SK-N-SH treated with all-trans-retinoic acid at 6 μM for 48 hours (cell line): ENCODE results near the gene NUP214.
A peak's percentile ranks its signal among the peaks of the same experiment; 100 is the strongest.

Experiments used
- ATAC-seq: fragments of 200-7000 bp; cut with Tn5 transposase; 3 replicates; pipeline ENCODE4 v1.9.1; 2020; ENCODE audit warnings: mild to moderate bottlenecking, moderate library complexity
- ARNTL ChIP-seq: fragments of 450-650 bp; formaldehyde crosslinking; IDR thresholded peaks from 2 replicates; pipeline ENCODE4 v1.5.0; 2020; ENCODE audit warnings: low read depth, mild to moderate bottlenecking, moderate library complexity, borderline replicate concordance
- BACH2 ChIP-seq: fragments of 250-450 bp; sonication (Bioruptor Pico); IDR thresholded peaks from 2 replicates; pipeline ENCODE4 v1.9.0; 2021; ENCODE audit warnings: mild to moderate bottlenecking, borderline replicate concordance
- CSDC2 ChIP-seq: fragments of 250-450 bp; sonication (Bioruptor Pico); IDR thresholded peaks from 2 replicates; pipeline ENCODE4 v1.5.0; 2020; ENCODE audit warnings: mild to moderate bottlenecking, moderate library complexity
- GLIS3 ChIP-seq: fragments of 250-450 bp; sonication (Bioruptor Pico); IDR thresholded peaks from 2 replicates; pipeline ENCODE4 v1.5.0; 2020; ENCODE audit warnings: mild to moderate bottlenecking, moderate library complexity
- ISL1 ChIP-seq: fragments of 250-450 bp; sonication (Bioruptor Pico); IDR thresholded peaks from 2 replicates; pipeline ENCODE4 v2.1.2; 2022; ENCODE audit warnings: mild to moderate bottlenecking, moderate library complexity
- TOX ChIP-seq: fragments of 250-450 bp; sonication (Bioruptor Pico); IDR thresholded peaks from 2 replicates; pipeline ENCODE4 v1.8.0; 2021; ENCODE audit warnings: mild to moderate bottlenecking, moderate library complexity, borderline replicate concordance
- ZC3H10 ChIP-seq: fragments of 250-450 bp; sonication (Bioruptor Pico); IDR thresholded peaks from 2 replicates; pipeline ENCODE4 v1.5.1; 2021; ENCODE audit warnings: mild to moderate bottlenecking, moderate library complexity
- ZFP3 ChIP-seq: fragments of 250-450 bp; sonication (Bioruptor Pico); IDR thresholded peaks from 2 replicates; pipeline ENCODE4 v1.5.0; 2020; ENCODE audit warnings: mild to moderate bottlenecking, moderate library complexity
- ZFP30 ChIP-seq: fragments of 450-650 bp; formaldehyde crosslinking; IDR thresholded peaks from 2 replicates; pipeline ENCODE4 v1.5.0; 2022; ENCODE audit warnings: mild to moderate bottlenecking, moderate library complexity
- ZNF565 ChIP-seq: fragments of 450-650 bp; formaldehyde crosslinking; conservative IDR thresholded peaks from 2 replicates; pipeline ENCODE4 v1.5.0; 2020; ENCODE audit warnings: low read depth, mild to moderate bottlenecking, moderate library complexity
- ZNF70 ChIP-seq: fragments of 450-650 bp; formaldehyde crosslinking; IDR thresholded peaks from 2 replicates; pipeline ENCODE4 v1.5.0; 2020; ENCODE audit warnings: mild to moderate bottlenecking, moderate library complexity
- ZNF8 ChIP-seq: fragments of 450-650 bp; formaldehyde crosslinking; IDR thresholded peaks from 2 replicates; pipeline ENCODE4 v1.5.0; 2020; ENCODE audit warnings: mild to moderate bottlenecking, moderate library complexity
- TF ChIP-seq, protein P1 (sequence below): fragments of 250-450 bp; sonication (Bioruptor Pico); IDR thresholded peaks from 2 replicates; pipeline ENCODE4 v1.5.1; 2021; ENCODE audit warnings: mild to moderate bottlenecking, moderate library complexity
- TF ChIP-seq, protein P2 (sequence below): fragments of 250-450 bp; sonication (Bioruptor Pico); IDR thresholded peaks from 2 replicates; pipeline ENCODE4 v1.8.0; 2021; ENCODE audit warnings: low read depth, mild to moderate bottlenecking, moderate library complexity, borderline replicate concordance
- TF ChIP-seq, protein P3 (sequence below): fragments of 250-450 bp; sonication (Bioruptor Pico); IDR thresholded peaks from 2 replicates; pipeline ENCODE4 v1.8.0; 2020; ENCODE audit warnings: mild to moderate bottlenecking, moderate library complexity, borderline replicate concordance
- TF ChIP-seq, protein P4 (sequence below): fragments of 250-450 bp; sonication (Bioruptor Pico); IDR thresholded peaks from 2 replicates; pipeline ENCODE4 v1.5.1; 2020; ENCODE audit warnings: low read depth, mild to moderate bottlenecking, moderate library complexity

NUP214 gene

DNA sequence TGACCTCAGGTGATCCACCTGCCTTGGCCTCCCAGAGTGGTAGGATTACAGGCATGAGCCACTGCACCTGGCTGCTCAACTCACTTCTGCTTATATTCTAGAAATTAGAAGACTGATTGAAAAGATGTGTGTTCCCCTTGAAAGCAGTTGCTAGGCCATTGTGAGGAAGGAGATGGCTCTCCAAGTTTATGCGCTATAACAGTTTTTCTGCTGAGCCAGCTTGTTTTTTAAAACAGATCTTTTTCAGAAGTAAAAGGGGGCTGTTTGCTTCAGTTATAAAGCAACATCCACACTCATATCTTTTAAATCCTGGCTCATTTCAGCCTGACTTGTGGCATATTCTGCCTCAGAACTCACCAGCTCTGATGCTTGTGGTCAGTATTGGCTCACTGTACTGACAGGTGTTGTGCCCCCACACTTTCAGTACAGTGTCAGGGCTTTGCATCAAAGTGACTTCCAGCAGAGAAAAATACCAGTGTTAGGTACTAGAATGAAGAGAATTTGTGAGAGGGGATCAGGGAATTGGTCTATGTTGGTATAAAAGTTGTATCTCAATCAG is 49.4 kb downstream of the NUP214 start:
- ATAC-seq = no peak
- TF ChIP-seq ISL1 (no peak), GLIS3 (CRISPR knock-in tag) (no peak), ARNTL (CRISPR knock-in tag) (no peak), BACH2 (CRISPR knock-in tag) (no peak)
- TF ChIP-seq, protein P1, sequence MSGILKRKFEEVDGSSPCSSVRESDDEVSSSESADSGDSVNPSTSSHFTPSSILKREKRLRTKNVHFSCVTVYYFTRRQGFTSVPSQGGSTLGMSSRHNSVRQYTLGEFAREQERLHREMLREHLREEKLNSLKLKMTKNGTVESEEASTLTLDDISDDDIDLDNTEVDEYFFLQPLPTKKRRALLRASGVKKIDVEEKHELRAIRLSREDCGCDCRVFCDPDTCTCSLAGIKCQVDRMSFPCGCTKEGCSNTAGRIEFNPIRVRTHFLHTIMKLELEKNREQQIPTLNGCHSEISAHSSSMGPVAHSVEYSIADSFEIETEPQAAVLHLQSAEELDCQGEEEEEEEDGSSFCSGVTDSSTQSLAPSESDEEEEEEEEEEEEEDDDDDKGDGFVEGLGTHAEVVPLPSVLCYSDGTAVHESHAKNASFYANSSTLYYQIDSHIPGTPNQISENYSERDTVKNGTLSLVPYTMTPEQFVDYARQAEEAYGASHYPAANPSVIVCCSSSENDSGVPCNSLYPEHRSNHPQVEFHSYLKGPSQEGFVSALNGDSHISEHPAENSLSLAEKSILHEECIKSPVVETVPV = no peak

DNA sequence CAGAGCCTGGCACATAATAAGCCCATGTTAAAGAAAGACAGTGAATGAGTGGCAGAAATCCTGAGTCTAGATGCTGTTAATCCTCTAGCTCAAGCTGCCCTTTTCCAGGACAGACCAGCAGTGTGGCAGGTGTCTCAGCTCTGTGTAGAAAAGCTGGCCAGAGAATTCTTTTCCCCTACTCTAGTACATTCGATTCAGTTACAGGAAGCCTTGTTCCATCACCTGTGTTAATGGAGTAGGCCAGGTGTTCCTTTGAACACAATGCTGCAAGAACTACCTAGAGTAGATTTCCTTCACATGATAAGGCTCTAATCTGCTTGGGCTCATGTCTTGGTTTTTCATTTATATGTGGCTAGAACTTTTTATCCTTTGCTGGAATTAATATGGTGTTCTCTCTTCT is 52.5 kb downstream of the NUP214 start:
- TF ChIP-seq ZNF565 (CRISPR knock-in tag) = no peak
- ATAC-seq = no peak

DNA sequence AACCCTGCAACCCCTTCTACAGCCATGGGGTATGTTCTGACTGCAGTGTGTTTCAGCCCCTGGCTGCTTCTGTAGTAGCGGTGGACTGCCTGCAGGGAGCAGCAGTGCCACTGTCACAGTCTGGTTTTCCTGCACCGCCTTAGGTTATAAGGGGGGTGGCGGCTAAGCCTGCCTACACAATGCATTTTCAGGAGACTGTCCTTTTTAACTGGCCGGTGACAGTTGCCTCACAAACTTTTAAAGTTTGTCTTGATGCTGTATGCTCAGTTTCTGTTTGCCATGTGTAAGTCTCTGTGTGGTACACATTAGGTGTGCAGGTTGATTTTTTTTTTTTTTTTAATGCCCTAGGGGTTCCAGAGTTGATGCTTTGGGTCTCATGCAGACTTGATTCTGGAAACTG is 53.0 kb downstream of the NUP214 start:
- TF ChIP-seq BACH2 (CRISPR knock-in tag) = no peak
- TF ChIP-seq, protein P2, sequence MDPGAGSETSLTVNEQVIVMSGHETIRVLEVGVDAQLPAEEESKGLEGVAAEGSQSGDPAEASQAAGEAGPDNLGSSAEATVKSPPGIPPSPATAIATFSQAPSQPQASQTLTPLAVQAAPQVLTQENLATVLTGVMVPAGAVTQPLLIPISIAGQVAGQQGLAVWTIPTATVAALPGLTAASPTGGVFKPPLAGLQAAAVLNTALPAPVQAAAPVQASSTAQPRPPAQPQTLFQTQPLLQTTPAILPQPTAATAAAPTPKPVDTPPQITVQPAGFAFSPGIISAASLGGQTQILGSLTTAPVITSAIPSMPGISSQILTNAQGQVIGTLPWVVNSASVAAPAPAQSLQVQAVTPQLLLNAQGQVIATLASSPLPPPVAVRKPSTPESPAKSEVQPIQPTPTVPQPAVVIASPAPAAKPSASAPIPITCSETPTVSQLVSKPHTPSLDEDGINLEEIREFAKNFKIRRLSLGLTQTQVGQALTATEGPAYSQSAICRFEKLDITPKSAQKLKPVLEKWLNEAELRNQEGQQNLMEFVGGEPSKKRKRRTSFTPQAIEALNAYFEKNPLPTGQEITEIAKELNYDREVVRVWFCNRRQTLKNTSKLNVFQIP (CRISPR knock-in tag) = no peak
- ATAC-seq = peak; percentile 88

DNA sequence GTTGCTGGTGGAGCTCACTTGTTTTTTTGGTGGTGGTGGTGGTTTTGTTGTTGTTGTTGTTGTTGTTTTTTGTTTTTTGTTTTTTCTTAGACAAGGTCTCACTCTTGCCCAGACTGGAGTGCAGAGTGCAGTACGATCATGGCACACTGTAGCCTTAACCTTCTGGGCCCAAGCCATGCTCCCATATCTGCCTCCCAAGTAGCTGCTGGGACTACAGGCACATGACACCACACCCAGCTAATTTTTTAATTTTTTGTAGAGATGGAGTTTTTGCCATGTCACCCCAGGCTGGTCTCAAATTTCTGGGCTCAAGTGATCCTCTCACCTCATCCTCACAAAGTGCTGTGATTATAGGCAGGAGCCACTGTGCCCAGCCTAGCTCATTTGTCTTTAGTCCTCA is 53.5 kb downstream of the NUP214 start:
- TF ChIP-seq ZNF70 (CRISPR knock-in tag) (no peak), ZC3H10 (no peak), GLIS3 (CRISPR knock-in tag) (no peak), TOX (CRISPR knock-in tag) (no peak), CSDC2 (CRISPR knock-in tag) (no peak), ZNF565 (CRISPR knock-in tag) (no peak), ZNF8 (CRISPR knock-in tag) (no peak), ZFP3 (CRISPR knock-in tag) (no peak), ARNTL (CRISPR knock-in tag) (no peak), ZFP30 (no peak)
- TF ChIP-seq, protein P3, sequence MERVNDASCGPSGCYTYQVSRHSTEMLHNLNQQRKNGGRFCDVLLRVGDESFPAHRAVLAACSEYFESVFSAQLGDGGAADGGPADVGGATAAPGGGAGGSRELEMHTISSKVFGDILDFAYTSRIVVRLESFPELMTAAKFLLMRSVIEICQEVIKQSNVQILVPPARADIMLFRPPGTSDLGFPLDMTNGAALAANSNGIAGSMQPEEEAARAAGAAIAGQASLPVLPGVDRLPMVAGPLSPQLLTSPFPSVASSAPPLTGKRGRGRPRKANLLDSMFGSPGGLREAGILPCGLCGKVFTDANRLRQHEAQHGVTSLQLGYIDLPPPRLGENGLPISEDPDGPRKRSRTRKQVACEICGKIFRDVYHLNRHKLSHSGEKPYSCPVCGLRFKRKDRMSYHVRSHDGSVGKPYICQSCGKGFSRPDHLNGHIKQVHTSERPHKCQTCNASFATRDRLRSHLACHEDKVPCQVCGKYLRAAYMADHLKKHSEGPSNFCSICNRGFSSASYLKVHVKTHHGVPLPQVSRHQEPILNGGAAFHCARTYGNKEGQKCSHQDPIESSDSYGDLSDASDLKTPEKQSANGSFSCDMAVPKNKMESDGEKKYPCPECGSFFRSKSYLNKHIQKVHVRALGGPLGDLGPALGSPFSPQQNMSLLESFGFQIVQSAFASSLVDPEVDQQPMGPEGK (CRISPR knock-in tag) = no peak
- TF ChIP-seq, protein P1 = no peak
- TF ChIP-seq, protein P2 (CRISPR knock-in tag) = no peak
- TF ChIP-seq, protein P4, sequence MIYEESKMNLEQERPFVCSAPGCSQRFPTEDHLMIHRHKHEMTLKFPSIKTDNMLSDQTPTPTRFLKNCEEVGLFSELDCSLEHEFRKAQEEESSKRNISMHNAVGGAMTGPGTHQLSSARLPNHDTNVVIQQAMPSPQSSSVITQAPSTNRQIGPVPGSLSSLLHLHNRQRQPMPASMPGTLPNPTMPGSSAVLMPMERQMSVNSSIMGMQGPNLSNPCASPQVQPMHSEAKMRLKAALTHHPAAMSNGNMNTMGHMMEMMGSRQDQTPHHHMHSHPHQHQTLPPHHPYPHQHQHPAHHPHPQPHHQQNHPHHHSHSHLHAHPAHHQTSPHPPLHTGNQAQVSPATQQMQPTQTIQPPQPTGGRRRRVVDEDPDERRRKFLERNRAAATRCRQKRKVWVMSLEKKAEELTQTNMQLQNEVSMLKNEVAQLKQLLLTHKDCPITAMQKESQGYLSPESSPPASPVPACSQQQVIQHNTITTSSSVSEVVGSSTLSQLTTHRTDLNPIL (CRISPR knock-in tag) = no peak
- no peak for ATAC-seq
